GM12892 (cell line): ENCODE results near the gene ENDOU.

Experiments used
- POLR2A ChIP-seq: IDR thresholded peaks from 2 replicates; pipeline ENCODE4 v1.6.1; 2011; ENCODE audit warnings: low read depth, low read length, control low read depth
- TAF1 ChIP-seq: IDR thresholded peaks from 2 replicates; pipeline ENCODE4 v1.6.1; 2011; ENCODE audit warnings: low read depth, mild to moderate bottlenecking, control low read depth, low read length, borderline replicate concordance

- TF ChIP-seq TAF1 (no peak), POLR2A (no peak)
Measured at GRCh38 chr12:47757840-47758583, 32.7 kb upstream of the ENDOU start.
